ENCODE data around the gene SLC7A6. TPM values are rescaled to one million over a fixed set of nuclear protein-coding genes. Genes with fewer than 3 reads are reported as not detected.

Gene SLC7A6
- total and polyA plus RNA-seq, 2 of the 13 experiments (the other 11 are each of a cell fraction or from before 2014, with no cell fraction given): 35.8 to 70.8 TPM

DNA sequence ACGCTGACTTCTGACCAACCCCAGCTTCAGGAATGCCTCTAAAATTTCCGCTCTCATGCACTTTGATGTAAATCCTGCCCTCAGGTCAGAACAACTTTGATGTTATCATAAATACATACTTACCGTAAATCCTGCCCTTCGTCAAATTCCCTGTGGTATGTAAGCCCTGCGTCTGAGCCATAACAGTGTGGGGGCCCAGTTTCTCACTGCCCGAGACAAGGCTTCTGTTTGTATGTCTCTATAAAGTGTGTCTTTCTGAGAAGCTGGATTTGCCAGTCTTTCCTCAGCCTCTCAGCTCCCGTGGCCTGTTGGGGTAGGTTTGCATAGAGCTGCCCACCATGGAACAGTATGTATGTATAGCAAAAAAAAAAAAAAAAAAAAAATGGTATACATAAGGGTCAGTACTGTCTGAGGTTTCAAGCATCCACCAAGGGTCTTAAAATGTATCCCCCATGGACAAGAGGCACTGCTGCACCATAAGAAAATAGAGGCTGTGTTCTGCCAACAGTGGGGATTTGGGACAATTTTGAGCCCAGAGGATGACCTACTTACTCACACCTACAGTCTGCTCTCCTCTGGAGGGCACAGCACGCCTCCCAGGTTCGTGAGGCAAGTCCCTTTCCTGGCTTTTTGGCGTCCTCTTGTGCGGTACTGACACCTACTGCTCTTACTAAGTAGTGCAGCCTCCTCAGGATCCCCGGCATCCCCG, 64.0 kb downstream of the SLC7A6 start (continued):
- TF ChIP-seq, protein P1, sequence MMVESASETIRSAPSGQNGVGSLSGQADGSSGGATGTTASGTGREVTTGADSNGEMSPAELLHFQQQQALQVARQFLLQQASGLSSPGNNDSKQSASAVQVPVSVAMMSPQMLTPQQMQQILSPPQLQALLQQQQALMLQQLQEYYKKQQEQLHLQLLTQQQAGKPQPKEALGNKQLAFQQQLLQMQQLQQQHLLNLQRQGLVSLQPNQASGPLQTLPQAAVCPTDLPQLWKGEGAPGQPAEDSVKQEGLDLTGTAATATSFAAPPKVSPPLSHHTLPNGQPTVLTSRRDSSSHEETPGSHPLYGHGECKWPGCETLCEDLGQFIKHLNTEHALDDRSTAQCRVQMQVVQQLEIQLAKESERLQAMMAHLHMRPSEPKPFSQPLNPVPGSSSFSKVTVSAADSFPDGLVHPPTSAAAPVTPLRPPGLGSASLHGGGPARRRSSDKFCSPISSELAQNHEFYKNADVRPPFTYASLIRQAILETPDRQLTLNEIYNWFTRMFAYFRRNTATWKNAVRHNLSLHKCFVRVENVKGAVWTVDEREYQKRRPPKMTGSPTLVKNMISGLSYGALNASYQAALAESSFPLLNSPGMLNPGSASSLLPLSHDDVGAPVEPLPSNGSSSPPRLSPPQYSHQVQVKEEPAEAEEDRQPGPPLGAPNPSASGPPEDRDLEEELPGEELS (CRISPR knock-in tag; IDR thresholded peaks at IDR 0.05): 0 out of 2 replicates have a peak, but pooled peaks have one; percentile 24
- TF ChIP-seq YEATS4 (CRISPR knock-in tag; IDR thresholded peaks at IDR 0.05; ENCODE audit: borderline replicate concordance) (no peak), ZNF878 (CRISPR knock-in tag; IDR thresholded peaks at IDR 0.05) (no peak), NCOR1 (IDR thresholded peaks at IDR 0.05; ENCODE audit: borderline replicate concordance, low read length) (no peak), SATB2 (CRISPR knock-in tag; IDR thresholded peaks at IDR 0.05) (no peak), AHR (CRISPR knock-in tag; IDR thresholded peaks at IDR 0.05) (no peak), SIN3A (IDR thresholded peaks at IDR 0.05; ENCODE audit: borderline replicate concordance, low read depth, low read length) (no peak), ZNF124 (CRISPR knock-in tag; IDR thresholded peaks at IDR 0.05) (no peak), ZNF441 (CRISPR knock-in tag; IDR thresholded peaks at IDR 0.05; ENCODE audit: borderline replicate concordance) (no peak), ZNF891 (CRISPR knock-in tag; IDR thresholded peaks at IDR 0.05) (no peak)
- TF ChIP-seq, protein P2, sequence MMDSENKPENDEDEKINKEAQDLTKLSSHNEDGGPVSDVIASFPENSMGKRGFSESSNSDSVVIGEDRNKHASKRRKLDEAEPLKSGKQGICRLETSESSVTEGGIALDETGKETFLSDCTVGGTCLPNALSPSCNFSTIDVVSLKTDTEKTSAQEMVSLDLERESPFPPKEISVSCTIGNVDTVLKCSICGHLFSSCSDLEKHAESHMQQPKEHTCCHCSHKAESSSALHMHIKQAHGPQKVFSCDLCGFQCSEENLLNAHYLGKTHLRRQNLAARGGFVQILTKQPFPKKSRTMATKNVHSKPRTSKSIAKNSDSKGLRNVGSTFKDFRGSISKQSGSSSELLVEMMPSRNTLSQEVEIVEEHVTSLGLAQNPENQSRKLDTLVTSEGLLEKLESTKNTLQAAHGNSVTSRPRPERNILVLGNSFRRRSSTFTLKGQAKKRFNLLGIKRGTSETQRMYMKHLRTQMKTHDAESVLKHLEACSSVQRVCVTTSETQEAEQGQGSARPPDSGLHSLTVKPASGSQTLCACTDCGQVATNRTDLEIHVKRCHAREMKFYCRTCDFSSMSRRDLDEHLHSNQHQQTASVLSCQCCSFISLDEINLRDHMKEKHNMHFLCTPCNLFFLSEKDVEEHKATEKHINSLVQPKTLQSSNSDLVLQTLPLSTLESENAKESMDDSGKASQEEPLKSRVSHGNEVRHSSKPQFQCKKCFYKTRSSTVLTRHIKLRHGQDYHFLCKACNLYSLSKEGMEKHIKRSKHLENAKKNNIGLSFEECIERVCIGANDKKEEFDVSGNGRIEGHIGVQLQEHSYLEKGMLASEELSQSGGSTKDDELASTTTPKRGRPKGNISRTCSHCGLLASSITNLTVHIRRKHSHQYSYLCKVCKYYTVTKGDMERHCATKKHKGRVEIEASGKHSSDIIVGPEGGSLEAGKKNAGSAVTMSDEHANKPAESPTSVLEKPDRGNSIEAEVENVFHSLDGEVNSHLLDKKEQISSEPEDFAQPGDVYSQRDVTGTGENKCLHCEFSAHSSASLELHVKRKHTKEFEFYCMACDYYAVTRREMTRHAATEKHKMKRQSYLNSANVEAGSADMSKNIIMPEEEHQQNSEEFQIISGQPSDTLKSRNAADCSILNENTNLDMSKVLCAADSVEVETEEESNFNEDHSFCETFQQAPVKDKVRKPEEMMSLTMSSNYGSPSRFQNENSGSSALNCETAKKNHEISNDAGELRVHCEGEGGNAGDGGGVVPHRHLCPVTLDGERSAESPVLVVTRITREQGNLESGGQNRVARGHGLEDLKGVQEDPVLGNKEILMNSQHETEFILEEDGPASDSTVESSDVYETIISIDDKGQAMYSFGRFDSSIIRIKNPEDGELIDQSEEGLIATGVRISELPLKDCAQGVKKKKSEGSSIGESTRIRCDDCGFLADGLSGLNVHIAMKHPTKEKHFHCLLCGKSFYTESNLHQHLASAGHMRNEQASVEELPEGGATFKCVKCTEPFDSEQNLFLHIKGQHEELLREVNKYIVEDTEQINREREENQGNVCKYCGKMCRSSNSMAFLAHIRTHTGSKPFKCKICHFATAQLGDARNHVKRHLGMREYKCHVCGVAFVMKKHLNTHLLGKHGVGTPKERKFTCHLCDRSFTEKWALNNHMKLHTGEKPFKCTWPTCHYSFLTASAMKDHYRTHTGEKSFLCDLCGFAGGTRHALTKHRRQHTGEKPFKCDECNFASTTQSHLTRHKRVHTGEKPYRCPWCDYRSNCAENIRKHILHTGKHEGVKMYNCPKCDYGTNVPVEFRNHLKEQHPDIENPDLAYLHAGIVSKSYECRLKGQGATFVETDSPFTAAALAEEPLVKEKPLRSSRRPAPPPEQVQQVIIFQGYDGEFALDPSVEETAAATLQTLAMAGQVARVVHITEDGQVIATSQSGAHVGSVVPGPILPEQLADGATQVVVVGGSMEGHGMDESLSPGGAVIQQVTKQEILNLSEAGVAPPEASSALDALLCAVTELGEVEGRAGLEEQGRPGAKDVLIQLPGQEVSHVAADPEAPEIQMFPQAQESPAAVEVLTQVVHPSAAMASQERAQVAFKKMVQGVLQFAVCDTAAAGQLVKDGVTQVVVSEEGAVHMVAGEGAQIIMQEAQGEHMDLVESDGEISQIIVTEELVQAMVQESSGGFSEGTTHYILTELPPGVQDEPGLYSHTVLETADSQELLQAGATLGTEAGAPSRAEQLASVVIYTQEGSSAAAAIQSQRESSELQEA (CRISPR knock-in tag; IDR thresholded peaks at IDR 0.05; ENCODE audit: not compliant biosample characterization): no peak
- TF ChIP-seq, protein P3, sequence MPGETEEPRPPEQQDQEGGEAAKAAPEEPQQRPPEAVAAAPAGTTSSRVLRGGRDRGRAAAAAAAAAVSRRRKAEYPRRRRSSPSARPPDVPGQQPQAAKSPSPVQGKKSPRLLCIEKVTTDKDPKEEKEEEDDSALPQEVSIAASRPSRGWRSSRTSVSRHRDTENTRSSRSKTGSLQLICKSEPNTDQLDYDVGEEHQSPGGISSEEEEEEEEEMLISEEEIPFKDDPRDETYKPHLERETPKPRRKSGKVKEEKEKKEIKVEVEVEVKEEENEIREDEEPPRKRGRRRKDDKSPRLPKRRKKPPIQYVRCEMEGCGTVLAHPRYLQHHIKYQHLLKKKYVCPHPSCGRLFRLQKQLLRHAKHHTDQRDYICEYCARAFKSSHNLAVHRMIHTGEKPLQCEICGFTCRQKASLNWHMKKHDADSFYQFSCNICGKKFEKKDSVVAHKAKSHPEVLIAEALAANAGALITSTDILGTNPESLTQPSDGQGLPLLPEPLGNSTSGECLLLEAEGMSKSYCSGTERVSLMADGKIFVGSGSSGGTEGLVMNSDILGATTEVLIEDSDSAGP (CRISPR knock-in tag; IDR thresholded peaks at IDR 0.05; ENCODE audit: borderline replicate concordance): peak; percentile 42; the same call in 1 of the 2 replicates
- TF ChIP-seq, protein P4, sequence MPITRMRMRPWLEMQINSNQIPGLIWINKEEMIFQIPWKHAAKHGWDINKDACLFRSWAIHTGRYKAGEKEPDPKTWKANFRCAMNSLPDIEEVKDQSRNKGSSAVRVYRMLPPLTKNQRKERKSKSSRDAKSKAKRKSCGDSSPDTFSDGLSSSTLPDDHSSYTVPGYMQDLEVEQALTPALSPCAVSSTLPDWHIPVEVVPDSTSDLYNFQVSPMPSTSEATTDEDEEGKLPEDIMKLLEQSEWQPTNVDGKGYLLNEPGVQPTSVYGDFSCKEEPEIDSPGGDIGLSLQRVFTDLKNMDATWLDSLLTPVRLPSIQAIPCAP (CRISPR knock-in tag; IDR thresholded peaks at IDR 0.05; ENCODE audit: low read depth): no peak
- TF ChIP-seq, protein P5, sequence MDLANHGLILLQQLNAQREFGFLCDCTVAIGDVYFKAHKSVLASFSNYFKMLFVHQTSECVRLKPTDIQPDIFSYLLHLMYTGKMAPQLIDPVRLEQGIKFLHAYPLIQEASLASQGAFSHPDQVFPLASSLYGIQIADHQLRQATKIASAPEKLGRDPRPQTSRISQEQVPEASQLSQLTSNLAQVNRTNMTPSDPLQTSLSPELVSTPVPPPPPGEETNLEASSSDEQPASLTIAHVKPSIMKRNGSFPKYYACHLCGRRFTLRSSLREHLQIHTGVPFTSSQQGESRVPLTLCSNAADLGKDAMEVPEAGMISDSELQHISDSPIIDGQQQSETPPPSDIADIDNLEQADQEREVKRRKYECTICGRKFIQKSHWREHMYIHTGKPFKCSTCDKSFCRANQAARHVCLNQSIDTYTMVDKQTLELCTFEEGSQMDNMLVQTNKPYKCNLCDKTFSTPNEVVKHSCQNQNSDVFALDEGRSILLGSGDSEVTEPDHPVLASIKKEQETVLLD (CRISPR knock-in tag; IDR thresholded peaks at IDR 0.05; ENCODE audit: low read depth): no peak
